GM23338 (cell line): ENCODE results near the gene STK4. TPM values are rescaled to one million over a fixed set of nuclear protein-coding genes. Genes with fewer than 3 reads are reported as not detected.

Experiments used
- ATAC-seq: fragments of 200-7000 bp; cut with Tn5 transposase; 3 replicates; pipeline ENCODE4 v1.9.1; 2020
- DNase-seq: peaks from one replicate; pipeline ENCODE4 v3.0.0-alpha.2; 2015; ENCODE audit warnings: low spot score
- H2AFZ ChIP-seq: fragments of 200-600 bp; sonication (generic); 2 replicates; pipeline ENCODE4 v1.8.0; 2016; ENCODE audit warnings: antibody characterized with exemption, mild to moderate bottlenecking, moderate library complexity
- H3F3A ChIP-seq: fragments of 200-600 bp; sonication (generic); replicated peaks from 2 replicates; pipeline ENCODE4 v1.8.0; 2017; ENCODE audit warnings: antibody characterized with exemption, mixed run types, low read depth
- H3K27ac ChIP-seq: fragments of 200-600 bp; sonication (generic); 2 replicates; pipeline ENCODE4 v1.6.1; 2016; ENCODE audit warnings: low read depth
- H3K27me3 ChIP-seq: fragments of 200-600 bp; sonication (generic); 2 replicates; pipeline ENCODE4 v1.8.0; 2016; ENCODE audit warnings: mild to moderate bottlenecking, mixed run types, moderate library complexity; ENCODE audit not compliant: insufficient read depth
- H3K36me3 ChIP-seq: fragments of 200-600 bp; sonication (generic); 2 replicates; pipeline ENCODE4 v1.8.0; 2016; ENCODE audit warnings: mild to moderate bottlenecking; ENCODE audit not compliant: insufficient read depth
- H3K4me1 ChIP-seq: fragments of 200-600 bp; sonication (generic); 2 replicates; pipeline ENCODE4 v1.8.0; 2016; ENCODE audit warnings: mild to moderate bottlenecking, moderate library complexity; ENCODE audit not compliant: insufficient read depth
- H3K4me2 ChIP-seq: fragments of 200-600 bp; sonication (generic); 2 replicates; pipeline ENCODE4 v1.7.1; 2017; ENCODE audit warnings: mixed run types
- H3K4me3 ChIP-seq: fragments of 200-600 bp; sonication (generic); 2 replicates; pipeline ENCODE4 v1.6.1; 2016; ENCODE audit warnings: mixed run types
- H3K79me2 ChIP-seq: fragments of 200-600 bp; sonication (generic); replicated peaks from 2 replicates; pipeline ENCODE4 v1.8.0; 2017; ENCODE audit warnings: mild to moderate bottlenecking; ENCODE audit not compliant: insufficient read depth
- H3K9me2 ChIP-seq: fragments of 200-600 bp; sonication (generic); 2 replicates; pipeline ENCODE4 v1.8.0; 2017; ENCODE audit not compliant: insufficient read depth
- H4K20me1 ChIP-seq: fragments of 200-600 bp; sonication (generic); replicated peaks from 2 replicates; pipeline ENCODE4 v1.8.0; 2017; ENCODE audit warnings: mild to moderate bottlenecking; ENCODE audit not compliant: insufficient read depth
- H3K27ac Mint-ChIP-seq: 2 replicates; pipeline ENCODE4 v1.8.0; 2020; ENCODE audit warnings: inconsistent platforms, mild to moderate bottlenecking, moderate library complexity, mixed read lengths
- H3K27me3 Mint-ChIP-seq: 3 replicates; pipeline ENCODE4 v1.8.0; 2022; ENCODE audit warnings: low read depth, mild to moderate bottlenecking, moderate library complexity, mixed read lengths, inconsistent platforms; ENCODE audit not compliant: insufficient read depth, poor library complexity
- H3K36me3 Mint-ChIP-seq: 3 replicates; pipeline ENCODE4 v1.8.0; 2021; ENCODE audit warnings: low read depth, mild to moderate bottlenecking, inconsistent platforms, moderate library complexity, mixed read lengths
- H3K4me1 Mint-ChIP-seq: 3 replicates; pipeline ENCODE4 v1.8.0; 2020; ENCODE audit warnings: mild to moderate bottlenecking, inconsistent platforms, mixed read lengths
- H3K4me3 Mint-ChIP-seq: 3 replicates; pipeline ENCODE4 v1.8.0; 2021; ENCODE audit warnings: moderate library complexity, mild to moderate bottlenecking, inconsistent platforms, mixed read lengths
- H3K9me3 Mint-ChIP-seq: 3 replicates; pipeline ENCODE4 v1.8.0; 2020; ENCODE audit warnings: moderate library complexity, mild to moderate bottlenecking, inconsistent platforms, mixed read lengths
- CREB1 ChIP-seq: fragments of 250-450 bp; sonication (Bioruptor Pico); IDR thresholded peaks from 2 replicates; pipeline ENCODE4 v1.5.0; 2020; ENCODE audit warnings: low read depth, mild to moderate bottlenecking, moderate library complexity
- EZH2 ChIP-seq: fragments of 200-600 bp; sonication (generic); IDR thresholded peaks from one replicate; pipeline ENCODE4 v1.8.0; 2017; ENCODE audit warnings: antibody characterized with exemption, mild to moderate bottlenecking, low read depth; ENCODE audit not compliant: unreplicated experiment
- EZH2phosphoT487 ChIP-seq: fragments of 200-600 bp; sonication (generic); IDR thresholded peaks from one replicate; pipeline ENCODE4 v1.8.1; 2018; ENCODE audit warnings: antibody characterized with exemption; ENCODE audit not compliant: unreplicated experiment
- JUNB ChIP-seq: IDR thresholded peaks from one replicate; pipeline ENCODE4 v1.6.1; 2016; ENCODE audit warnings: antibody characterized with exemption; ENCODE audit not compliant: unreplicated experiment
- NANOG ChIP-seq: IDR thresholded peaks from 2 replicates; pipeline ENCODE4 v1.6.1; 2016; ENCODE audit warnings: antibody characterized with exemption, borderline replicate concordance
- POLR2AphosphoS5 ChIP-seq: IDR thresholded peaks from 2 replicates; pipeline ENCODE4 v1.6.1; 2016; ENCODE audit warnings: antibody characterized with exemption, low read depth
- STAT1 ChIP-seq: IDR thresholded peaks from one replicate; pipeline ENCODE4 v1.6.1; 2016; ENCODE audit warnings: antibody characterized with exemption; ENCODE audit not compliant: unreplicated experiment
- ZNF114 ChIP-seq: fragments of 250-450 bp; sonication (Bioruptor Pico); IDR thresholded peaks from 2 replicates; pipeline ENCODE4 v1.5.0; 2020; ENCODE audit warnings: mild to moderate bottlenecking, moderate library complexity
- ZNF331 ChIP-seq: fragments of 250-450 bp; sonication (Bioruptor Pico); IDR thresholded peaks from 2 replicates; pipeline ENCODE4 v1.5.0; 2020; ENCODE audit warnings: low read depth, mild to moderate bottlenecking, moderate library complexity
- polyA plus RNA-seq: library from polyadenylated mRNA; unstranded; fragments of >200 nt; fragmentation: Nextera tagmentation; extraction: Ambion mirVana; gene quantifications from 2 replicates; pipeline ENCODE4 v1.2.1, GENCODE V29; 2016
- total RNA-seq: library from RNA; depleted of rRNA; stranded (reverse); fragments of >200 nt; shearing (Covaris generic); gene quantifications from 2 replicates; pipeline ENCODE4 v1.2.3, GENCODE V29; 2014
- TF ChIP-seq, protein P1 (sequence below): fragments of 250-450 bp; sonication (Bioruptor Pico); IDR thresholded peaks from 2 replicates; pipeline ENCODE4 v1.5.0; 2020; ENCODE audit warnings: mild to moderate bottlenecking, moderate library complexity
- TF ChIP-seq, protein P2 (sequence below): IDR thresholded peaks from 2 replicates; pipeline ENCODE4 v1.6.1; 2016; ENCODE audit warnings: antibody characterized with exemption
- TF ChIP-seq, protein P3 (sequence below), 2 experiments: fragments of 200-600 bp in 1 of 2; sonication (generic) in 1 of 2; conservative IDR thresholded peaks; 2 replicates each; pipeline versions ENCODE4 v1.5.1 to v1.6.1; 2016 to 2017; ENCODE audit warnings: antibody characterized with exemption in 2 of 2, low read depth in 2 of 2, mild to moderate bottlenecking in 2 of 2, moderate library complexity in 1 of 2
- TF ChIP-seq, protein P4 (sequence below): IDR thresholded peaks from one replicate; pipeline ENCODE4 v1.6.1; 2018; ENCODE audit warnings: antibody characterized with exemption; ENCODE audit not compliant: unreplicated experiment

The STK4 gene
- total and polyA plus RNA-seq, 2 experiments from 2014 or later = 37.7 to 58.7 TPM

DNA sequence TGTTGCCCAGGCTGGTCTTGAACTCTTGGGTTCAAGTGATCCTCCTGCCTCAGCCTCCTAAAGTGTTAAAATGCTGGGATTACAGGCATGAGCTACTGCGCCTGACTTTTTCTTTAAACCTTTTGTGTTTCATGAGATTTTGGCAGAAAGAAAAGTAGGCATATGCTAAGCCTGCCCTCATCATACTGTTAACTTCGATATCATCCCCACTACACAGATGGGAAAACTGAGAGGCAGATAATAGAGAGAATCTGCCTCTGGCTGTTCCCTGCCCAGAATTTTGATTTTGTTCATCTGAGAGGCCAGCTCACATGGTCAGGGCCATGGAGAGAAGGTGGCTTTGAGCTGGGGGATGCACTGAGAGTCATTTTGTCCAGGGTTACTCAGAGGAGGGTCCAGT lies 48.9 kb upstream of the STK4 start:
- no peak overlapping the region for H3K27ac Mint-ChIP-seq
- no peaks in the 10 kb centered on the region for H3K9me2 ChIP-seq
- H3F3A ChIP-seq = no peaks in the 10 kb centered on the region
- no peak for DNase-seq
- H3K36me3 Mint-ChIP-seq = peaks cover 67% of the 10 kb centered on the region
- TF ChIP-seq NANOG (no peak), EZH2 (no peak), EZH2phosphoT487 (no peak), ZNF114 (CRISPR knock-in tag) (no peak), CREB1 (no peak), STAT1 (no peak), POLR2AphosphoS5 (no peak), JUNB (no peak), ZNF331 (CRISPR knock-in tag) (no peak)
- TF ChIP-seq, protein P1, sequence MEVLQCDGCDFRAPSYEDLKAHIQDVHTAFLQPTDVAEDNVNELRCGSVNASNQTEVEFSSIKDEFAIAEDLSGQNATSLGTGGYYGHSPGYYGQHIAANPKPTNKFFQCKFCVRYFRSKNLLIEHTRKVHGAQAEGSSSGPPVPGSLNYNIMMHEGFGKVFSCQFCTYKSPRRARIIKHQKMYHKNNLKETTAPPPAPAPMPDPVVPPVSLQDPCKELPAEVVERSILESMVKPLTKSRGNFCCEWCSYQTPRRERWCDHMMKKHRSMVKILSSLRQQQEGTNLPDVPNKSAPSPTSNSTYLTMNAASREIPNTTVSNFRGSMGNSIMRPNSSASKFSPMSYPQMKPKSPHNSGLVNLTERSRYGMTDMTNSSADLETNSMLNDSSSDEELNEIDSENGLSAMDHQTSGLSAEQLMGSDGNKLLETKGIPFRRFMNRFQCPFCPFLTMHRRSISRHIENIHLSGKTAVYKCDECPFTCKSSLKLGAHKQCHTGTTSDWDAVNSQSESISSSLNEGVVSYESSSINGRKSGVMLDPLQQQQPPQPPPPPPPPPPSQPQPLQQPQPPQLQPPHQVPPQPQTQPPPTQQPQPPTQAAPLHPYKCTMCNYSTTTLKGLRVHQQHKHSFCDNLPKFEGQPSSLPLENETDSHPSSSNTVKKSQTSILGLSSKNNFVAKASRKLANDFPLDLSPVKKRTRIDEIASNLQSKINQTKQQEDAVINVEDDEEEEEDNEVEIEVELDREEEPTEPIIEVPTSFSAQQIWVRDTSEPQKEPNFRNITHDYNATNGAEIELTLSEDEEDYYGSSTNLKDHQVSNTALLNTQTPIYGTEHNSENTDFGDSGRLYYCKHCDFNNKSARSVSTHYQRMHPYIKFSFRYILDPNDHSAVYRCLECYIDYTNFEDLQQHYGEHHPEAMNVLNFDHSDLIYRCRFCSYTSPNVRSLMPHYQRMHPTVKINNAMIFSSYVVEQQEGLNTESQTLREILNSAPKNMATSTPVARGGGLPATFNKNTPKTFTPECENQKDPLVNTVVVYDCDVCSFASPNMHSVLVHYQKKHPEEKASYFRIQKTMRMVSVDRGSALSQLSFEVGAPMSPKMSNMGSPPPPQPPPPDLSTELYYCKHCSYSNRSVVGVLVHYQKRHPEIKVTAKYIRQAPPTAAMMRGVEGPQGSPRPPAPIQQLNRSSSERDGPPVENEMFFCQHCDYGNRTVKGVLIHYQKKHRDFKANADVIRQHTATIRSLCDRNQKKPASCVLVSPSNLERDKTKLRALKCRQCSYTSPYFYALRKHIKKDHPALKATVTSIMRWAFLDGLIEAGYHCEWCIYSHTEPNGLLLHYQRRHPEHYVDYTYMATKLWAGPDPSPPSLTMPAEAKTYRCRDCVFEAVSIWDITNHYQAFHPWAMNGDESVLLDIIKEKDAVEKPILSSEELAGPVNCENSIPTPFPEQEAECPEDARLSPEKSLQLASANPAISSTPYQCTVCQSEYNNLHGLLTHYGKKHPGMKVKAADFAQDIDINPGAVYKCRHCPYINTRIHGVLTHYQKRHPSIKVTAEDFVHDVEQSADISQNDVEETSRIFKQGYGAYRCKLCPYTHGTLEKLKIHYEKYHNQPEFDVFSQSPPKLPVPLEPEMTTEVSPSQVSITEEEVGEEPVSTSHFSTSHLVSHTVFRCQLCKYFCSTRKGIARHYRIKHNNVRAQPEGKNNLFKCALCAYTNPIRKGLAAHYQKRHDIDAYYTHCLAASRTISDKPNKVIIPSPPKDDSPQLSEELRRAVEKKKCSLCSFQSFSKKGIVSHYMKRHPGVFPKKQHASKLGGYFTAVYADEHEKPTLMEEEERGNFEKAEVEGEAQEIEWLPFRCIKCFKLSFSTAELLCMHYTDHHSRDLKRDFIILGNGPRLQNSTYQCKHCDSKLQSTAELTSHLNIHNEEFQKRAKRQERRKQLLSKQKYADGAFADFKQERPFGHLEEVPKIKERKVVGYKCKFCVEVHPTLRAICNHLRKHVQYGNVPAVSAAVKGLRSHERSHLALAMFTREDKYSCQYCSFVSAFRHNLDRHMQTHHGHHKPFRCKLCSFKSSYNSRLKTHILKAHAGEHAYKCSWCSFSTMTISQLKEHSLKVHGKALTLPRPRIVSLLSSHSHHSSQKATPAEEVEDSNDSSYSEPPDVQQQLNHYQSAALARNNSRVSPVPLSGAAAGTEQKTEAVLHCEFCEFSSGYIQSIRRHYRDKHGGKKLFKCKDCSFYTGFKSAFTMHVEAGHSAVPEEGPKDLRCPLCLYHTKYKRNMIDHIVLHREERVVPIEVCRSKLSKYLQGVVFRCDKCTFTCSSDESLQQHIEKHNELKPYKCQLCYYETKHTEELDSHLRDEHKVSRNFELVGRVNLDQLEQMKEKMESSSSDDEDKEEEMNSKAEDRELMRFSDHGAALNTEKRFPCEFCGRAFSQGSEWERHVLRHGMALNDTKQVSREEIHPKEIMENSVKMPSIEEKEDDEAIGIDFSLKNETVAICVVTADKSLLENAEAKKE (CRISPR knock-in tag) = no peak
- TF ChIP-seq, protein P2, sequence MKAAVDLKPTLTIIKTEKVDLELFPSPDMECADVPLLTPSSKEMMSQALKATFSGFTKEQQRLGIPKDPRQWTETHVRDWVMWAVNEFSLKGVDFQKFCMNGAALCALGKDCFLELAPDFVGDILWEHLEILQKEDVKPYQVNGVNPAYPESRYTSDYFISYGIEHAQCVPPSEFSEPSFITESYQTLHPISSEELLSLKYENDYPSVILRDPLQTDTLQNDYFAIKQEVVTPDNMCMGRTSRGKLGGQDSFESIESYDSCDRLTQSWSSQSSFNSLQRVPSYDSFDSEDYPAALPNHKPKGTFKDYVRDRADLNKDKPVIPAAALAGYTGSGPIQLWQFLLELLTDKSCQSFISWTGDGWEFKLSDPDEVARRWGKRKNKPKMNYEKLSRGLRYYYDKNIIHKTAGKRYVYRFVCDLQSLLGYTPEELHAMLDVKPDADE = no peak
- TF ChIP-seq, protein P3, sequence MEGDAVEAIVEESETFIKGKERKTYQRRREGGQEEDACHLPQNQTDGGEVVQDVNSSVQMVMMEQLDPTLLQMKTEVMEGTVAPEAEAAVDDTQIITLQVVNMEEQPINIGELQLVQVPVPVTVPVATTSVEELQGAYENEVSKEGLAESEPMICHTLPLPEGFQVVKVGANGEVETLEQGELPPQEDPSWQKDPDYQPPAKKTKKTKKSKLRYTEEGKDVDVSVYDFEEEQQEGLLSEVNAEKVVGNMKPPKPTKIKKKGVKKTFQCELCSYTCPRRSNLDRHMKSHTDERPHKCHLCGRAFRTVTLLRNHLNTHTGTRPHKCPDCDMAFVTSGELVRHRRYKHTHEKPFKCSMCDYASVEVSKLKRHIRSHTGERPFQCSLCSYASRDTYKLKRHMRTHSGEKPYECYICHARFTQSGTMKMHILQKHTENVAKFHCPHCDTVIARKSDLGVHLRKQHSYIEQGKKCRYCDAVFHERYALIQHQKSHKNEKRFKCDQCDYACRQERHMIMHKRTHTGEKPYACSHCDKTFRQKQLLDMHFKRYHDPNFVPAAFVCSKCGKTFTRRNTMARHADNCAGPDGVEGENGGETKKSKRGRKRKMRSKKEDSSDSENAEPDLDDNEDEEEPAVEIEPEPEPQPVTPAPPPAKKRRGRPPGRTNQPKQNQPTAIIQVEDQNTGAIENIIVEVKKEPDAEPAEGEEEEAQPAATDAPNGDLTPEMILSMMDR (conservative IDR thresholded peaks at IDR 0.05; ENCODE audit: low read depth in 2 of 2) = no peak
- TF ChIP-seq, protein P4, sequence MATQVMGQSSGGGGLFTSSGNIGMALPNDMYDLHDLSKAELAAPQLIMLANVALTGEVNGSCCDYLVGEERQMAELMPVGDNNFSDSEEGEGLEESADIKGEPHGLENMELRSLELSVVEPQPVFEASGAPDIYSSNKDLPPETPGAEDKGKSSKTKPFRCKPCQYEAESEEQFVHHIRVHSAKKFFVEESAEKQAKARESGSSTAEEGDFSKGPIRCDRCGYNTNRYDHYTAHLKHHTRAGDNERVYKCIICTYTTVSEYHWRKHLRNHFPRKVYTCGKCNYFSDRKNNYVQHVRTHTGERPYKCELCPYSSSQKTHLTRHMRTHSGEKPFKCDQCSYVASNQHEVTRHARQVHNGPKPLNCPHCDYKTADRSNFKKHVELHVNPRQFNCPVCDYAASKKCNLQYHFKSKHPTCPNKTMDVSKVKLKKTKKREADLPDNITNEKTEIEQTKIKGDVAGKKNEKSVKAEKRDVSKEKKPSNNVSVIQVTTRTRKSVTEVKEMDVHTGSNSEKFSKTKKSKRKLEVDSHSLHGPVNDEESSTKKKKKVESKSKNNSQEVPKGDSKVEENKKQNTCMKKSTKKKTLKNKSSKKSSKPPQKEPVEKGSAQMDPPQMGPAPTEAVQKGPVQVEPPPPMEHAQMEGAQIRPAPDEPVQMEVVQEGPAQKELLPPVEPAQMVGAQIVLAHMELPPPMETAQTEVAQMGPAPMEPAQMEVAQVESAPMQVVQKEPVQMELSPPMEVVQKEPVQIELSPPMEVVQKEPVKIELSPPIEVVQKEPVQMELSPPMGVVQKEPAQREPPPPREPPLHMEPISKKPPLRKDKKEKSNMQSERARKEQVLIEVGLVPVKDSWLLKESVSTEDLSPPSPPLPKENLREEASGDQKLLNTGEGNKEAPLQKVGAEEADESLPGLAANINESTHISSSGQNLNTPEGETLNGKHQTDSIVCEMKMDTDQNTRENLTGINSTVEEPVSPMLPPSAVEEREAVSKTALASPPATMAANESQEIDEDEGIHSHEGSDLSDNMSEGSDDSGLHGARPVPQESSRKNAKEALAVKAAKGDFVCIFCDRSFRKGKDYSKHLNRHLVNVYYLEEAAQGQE = no peak
- no peaks in the 10 kb centered on the region; the same call in 1 of the 2 replicates for H3K79me2 ChIP-seq
- H4K20me1 ChIP-seq = peaks cover 19% of the 10 kb centered on the region; the same call in 1 of the 2 replicates
- no peaks in the 10 kb centered on the region; the same call in 2 of the 3 replicates for H3K9me3 Mint-ChIP-seq
- no peak overlapping the region for H3K4me2 ChIP-seq
- no peak for ATAC-seq
- no peaks in the 10 kb centered on the region for H3K27me3 Mint-ChIP-seq
- peaks cover 33% of the 10 kb centered on the region for H3K36me3 ChIP-seq
- H3K4me1 ChIP-seq = no peaks in the 10 kb centered on the region
- no peaks in the 10 kb centered on the region; the same call in 1 of the 3 replicates for H3K4me1 Mint-ChIP-seq
- H3K27me3 ChIP-seq = no peaks in the 10 kb centered on the region
- no peak overlapping the region for H3K4me3 ChIP-seq
- no peak overlapping the region for H2AFZ ChIP-seq
- H3K27ac ChIP-seq = no peak overlapping the region
- H3K4me3 Mint-ChIP-seq = no peak overlapping the region
